IMR-90 (cell line): ENCODE data around the gene RHBDF2. TPM values are rescaled to one million over a fixed set of nuclear protein-coding genes. Genes with fewer than 3 reads are reported as not detected.

ENCODE experiments used
- ATAC-seq: fragments of 200-7000 bp; cut with Tn5 transposase; 2 replicates; pipeline ENCODE4 v1.9.1; 2020; ENCODE audit warnings: low read depth, mild to moderate bottlenecking, moderate library complexity
- BruUV-seq: library from RNA; stranded (reverse); fragments of 400-500 nt; replicated peaks from 2 replicates; lab custom pipeline; 2021; lab: Mats Ljungman, UMichigan
- CTCF ChIA-PET: fragments of 300-600 bp; formaldehyde crosslinking; extraction: SDS; loops from one replicate; lab custom pipeline; 2021; ENCODE audit warnings: antibody characterized with exemption; lab: Yijun Ruan, JAX
- POLR2A ChIA-PET: fragments of 300-600 bp; sonication (Branson Sonifier 250); formaldehyde crosslinking; loops from one replicate; lab custom pipeline; 2022; ENCODE audit warnings: antibody characterized with exemption; ENCODE audit not compliant: unreplicated experiment; lab: Charles Lee
- DNase-seq: peaks from one replicate; pipeline ENCODE4 v3.0.0; 2013
- H2AFZ ChIP-seq: replicated peaks from 2 replicates; pipeline ENCODE3; 2013; ENCODE audit warnings: low read length, mild to moderate bottlenecking; ENCODE audit not compliant: poor library complexity
- H2AK5ac ChIP-seq: 2 replicates; pipeline ENCODE4 v1.6.1; 2013; ENCODE audit warnings: low read depth, low read length, inconsistent platforms
- H2AK9ac ChIP-seq: replicated peaks from 2 replicates; pipeline ENCODE3; 2013; ENCODE audit warnings: mild to moderate bottlenecking, low read depth, low read length, moderate library complexity; ENCODE audit not compliant: poor library complexity
- H2BK120ac ChIP-seq: 2 replicates; pipeline ENCODE4 v1.6.1; 2013; ENCODE audit warnings: low read depth, low read length, inconsistent platforms
- H2BK15ac ChIP-seq: 3 replicates; pipeline ENCODE4 v1.6.1; 2013; ENCODE audit warnings: low read depth, low read length, inconsistent platforms
- H2BK20ac ChIP-seq: 2 replicates; pipeline ENCODE4 v1.6.1; 2013; ENCODE audit warnings: low read depth, mild to moderate bottlenecking, inconsistent platforms, low read length, moderate library complexity
- H2BK5ac ChIP-seq: 2 replicates; pipeline ENCODE4 v1.6.1; 2013; ENCODE audit warnings: mild to moderate bottlenecking, low read depth, low read length, inconsistent platforms; ENCODE audit not compliant: poor library complexity, severe bottlenecking
- H3K14ac ChIP-seq: replicated peaks from 2 replicates; pipeline ENCODE4 v1.6.1; 2013; ENCODE audit warnings: low read depth, low read length, inconsistent platforms
- H3K18ac ChIP-seq: 2 replicates; pipeline ENCODE4 v1.6.1; 2013; ENCODE audit warnings: low read depth, low read length, control low read depth
- H3K23ac ChIP-seq: 2 replicates; pipeline ENCODE4 v1.6.1; 2013; ENCODE audit warnings: low read depth, low read length, inconsistent platforms
- H3K27ac ChIP-seq: 2 replicates; pipeline ENCODE4 v1.5.1; 2013; ENCODE audit warnings: mild to moderate bottlenecking, control low read depth, low read length; ENCODE audit not compliant: insufficient read depth
- H3K27me3 ChIP-seq: 2 replicates; pipeline ENCODE4 v1.6.1; 2013; ENCODE audit warnings: low read length; ENCODE audit not compliant: control insufficient read depth, insufficient read depth
- H3K36me3 ChIP-seq: 2 replicates; pipeline ENCODE4 v1.6.1; 2013; ENCODE audit warnings: low read length, mixed read lengths; ENCODE audit not compliant: control insufficient read depth, insufficient read depth
- H3K4ac ChIP-seq: 2 replicates; pipeline ENCODE4 v1.6.1; 2013; ENCODE audit warnings: low read depth, low read length, inconsistent platforms
- H3K4me1 ChIP-seq: 2 replicates; pipeline ENCODE4 v1.6.1; 2013; ENCODE audit warnings: low read length, mixed read lengths; ENCODE audit not compliant: control insufficient read depth, insufficient read depth
- H3K4me2 ChIP-seq: 2 replicates; pipeline ENCODE4 v1.6.1; 2013; ENCODE audit warnings: low read depth, mild to moderate bottlenecking, control low read depth, low read length, moderate library complexity
- H3K4me3 ChIP-seq: 2 replicates; pipeline ENCODE4 v1.5.1; 2013; ENCODE audit warnings: low read depth, mild to moderate bottlenecking, control low read depth, low read length, moderate library complexity; ENCODE audit not compliant: insufficient read depth
- H3K56ac ChIP-seq: 2 replicates; pipeline ENCODE4 v1.6.1; 2013; ENCODE audit warnings: low read length, inconsistent platforms; ENCODE audit not compliant: insufficient read depth; ENCODE audit errors: extremely low read depth
- H3K79me1 ChIP-seq, 2 experiments: 2 replicates each; pipeline ENCODE4 v1.6.1; 2013; ENCODE audit warnings: low read length in 2 of 2, inconsistent platforms in 1 of 2, low read depth in 1 of 2
- H3K9ac ChIP-seq: 2 replicates; pipeline ENCODE4 v1.6.1; 2013; ENCODE audit warnings: low read depth, low read length, control low read depth
- H3K9me1 ChIP-seq: 2 replicates; pipeline ENCODE4 v1.6.1; 2013; ENCODE audit warnings: low read length, inconsistent platforms; ENCODE audit not compliant: insufficient read depth
- H3K9me3 ChIP-seq: 2 replicates; pipeline ENCODE4 v1.6.1; 2013; ENCODE audit warnings: low read length; ENCODE audit not compliant: control insufficient read depth, insufficient read depth
- H4K20me1 ChIP-seq: 2 replicates; pipeline ENCODE4 v1.6.1; 2013; ENCODE audit warnings: low read length, inconsistent platforms; ENCODE audit not compliant: insufficient read depth
- H4K5ac ChIP-seq: 2 replicates; pipeline ENCODE4 v1.6.1; 2013; ENCODE audit warnings: mild to moderate bottlenecking, low read depth, low read length, control low read depth
- H4K8ac ChIP-seq, 2 experiments: 2 replicates each; pipeline ENCODE4 v1.6.1; 2013; ENCODE audit warnings: low read depth in 2 of 2, low read length in 2 of 2, control low read depth in 1 of 2, inconsistent platforms in 1 of 2
- H4K91ac ChIP-seq: 2 replicates; pipeline ENCODE4 v1.6.1; 2013; ENCODE audit warnings: low read depth, low read length, inconsistent platforms; ENCODE audit not compliant: insufficient read depth
- BHLHE40 ChIP-seq: fragments of 150-350 bp; IDR thresholded peaks from 2 replicates; pipeline ENCODE4 v1.6.1; 2016; ENCODE audit warnings: mild to moderate bottlenecking, low read depth, low read length
- CEBPB ChIP-seq: IDR thresholded peaks from 2 replicates; pipeline ENCODE4 v1.6.1; 2012; ENCODE audit warnings: low read depth, low read length, improper control_type of control experiment
- CHD1 ChIP-seq: IDR thresholded peaks from 2 replicates; pipeline ENCODE4 v1.6.1; 2012; ENCODE audit warnings: low read depth, low read length, improper control_type of control experiment
- FOS ChIP-seq: fragments of 150-350 bp; IDR thresholded peaks from 2 replicates; pipeline ENCODE4 v1.6.1; 2016; ENCODE audit warnings: low read depth, low read length
- MAFK ChIP-seq: IDR thresholded peaks from 2 replicates; pipeline ENCODE4 v1.6.1; 2012; ENCODE audit warnings: low read depth, low read length, improper control_type of control experiment
- MAZ ChIP-seq: IDR thresholded peaks from 2 replicates; pipeline ENCODE4 v1.6.1; 2012; ENCODE audit warnings: low read depth, mild to moderate bottlenecking, low read length, improper control_type of control experiment, moderate library complexity, borderline replicate concordance
- MXI1 ChIP-seq: IDR thresholded peaks from 2 replicates; pipeline ENCODE4 v1.6.1; 2012; ENCODE audit warnings: low read depth, mild to moderate bottlenecking, low read length, moderate library complexity, borderline replicate concordance
- NFE2L2 ChIP-seq: fragments of 150-350 bp; IDR thresholded peaks from 2 replicates; pipeline ENCODE4 v1.6.1; 2016; ENCODE audit warnings: low read depth, mild to moderate bottlenecking, low read length
- POLR2A ChIP-seq: IDR thresholded peaks from 2 replicates; pipeline ENCODE4 v1.6.1; 2012; ENCODE audit warnings: mild to moderate bottlenecking, low read depth, low read length
- RAD21 ChIP-seq: IDR thresholded peaks from 2 replicates; pipeline ENCODE4 v1.6.1; 2012; ENCODE audit warnings: low read length, improper control_type of control experiment
- RCOR1 ChIP-seq: IDR thresholded peaks from 2 replicates; pipeline ENCODE4 v1.6.1; 2012; ENCODE audit warnings: mild to moderate bottlenecking, low read length, improper control_type of control experiment; ENCODE audit not compliant: insufficient replicate concordance
- RFX5 ChIP-seq: IDR thresholded peaks from 2 replicates; pipeline ENCODE4 v1.8.0; 2012; ENCODE audit warnings: low read depth, mild to moderate bottlenecking, low read length, moderate library complexity
- SMC3 ChIP-seq: fragments of 150-350 bp; IDR thresholded peaks from 2 replicates; pipeline ENCODE4 v1.6.1; 2016; ENCODE audit warnings: low read depth, mild to moderate bottlenecking, antibody characterized with exemption, low read length, moderate library complexity
- WGBS, 2 experiments: methylation state at CpG; one replicate each; pipeline versions ENCODE4 v1.1.5 to v1.1.7; 2013; ENCODE audit warnings: missing lambda C conversion rate in 2 of 2; ENCODE audit not compliant: insufficient read length in 1 of 2; ENCODE audit errors: extremely low coverage in 2 of 2; 5-methylcytosine and 5-hydroxymethylcytosine counted together
- dilution Hi-C: fragments of 300-500 bp; cut with HindIII; formaldehyde crosslinking; loops from one replicate; pipeline ENCODE4 v1.14.3; 2018; ENCODE audit warnings: low sequenced_read_pairs; ENCODE audit not compliant: unreplicated experiment
- in situ Hi-C: fragments of 300-500 bp; cut with MboI; formaldehyde crosslinking; loops from 3 replicates; pipeline ENCODE4 v1.14.3; 2019; ENCODE audit warnings: low sequenced_read_pairs, inconsistent platforms, mixed read lengths
- intact Hi-C: fragments of 100-400 bp; cut with micrococcal nuclease; formaldehyde crosslinking; loops from 2 replicates; pipeline ENCODE4 v1.10.0; 2022
- polyA plus RNA-seq, 3 experiments: library from polyadenylated mRNA; depleted of rRNA; stranded (reverse); fragments of >200 nt; gene quantifications; 2 replicates each; pipeline ENCODE4 v1.2.3, GENCODE V29; 2012; ENCODE audit warnings: low replicate concordance in 1 of 3
- total RNA-seq: library from RNA; depleted of rRNA; stranded (reverse); fragments of >200 nt; gene quantifications from 2 replicates; pipeline ENCODE4 v1.2.3, GENCODE V29; 2012
- TF ChIP-seq, protein P1 (sequence below): fragments of 150-350 bp; IDR thresholded peaks from 2 replicates; pipeline ENCODE4 v1.6.1; 2016; ENCODE audit warnings: low read depth, mild to moderate bottlenecking, low read length, moderate library complexity, borderline replicate concordance
- TF ChIP-seq, protein P2 (sequence below): conservative IDR thresholded peaks from 2 replicates; pipeline ENCODE4 v1.5.1; 2012; ENCODE audit warnings: mild to moderate bottlenecking, low read depth, low read length, improper control_type of control experiment
- TF ChIP-seq, protein P3 (sequence below): fragments of 150-350 bp; IDR thresholded peaks from 2 replicates; pipeline ENCODE4 v1.6.1; 2017; ENCODE audit warnings: mild to moderate bottlenecking, antibody characterized with exemption, low read length, low read depth

The RHBDF2 gene
- total and polyA plus RNA-seq, 2 of the 4 experiments (the other 2 are of a cell fraction): 1.3 to 8.3 TPM

DNA sequence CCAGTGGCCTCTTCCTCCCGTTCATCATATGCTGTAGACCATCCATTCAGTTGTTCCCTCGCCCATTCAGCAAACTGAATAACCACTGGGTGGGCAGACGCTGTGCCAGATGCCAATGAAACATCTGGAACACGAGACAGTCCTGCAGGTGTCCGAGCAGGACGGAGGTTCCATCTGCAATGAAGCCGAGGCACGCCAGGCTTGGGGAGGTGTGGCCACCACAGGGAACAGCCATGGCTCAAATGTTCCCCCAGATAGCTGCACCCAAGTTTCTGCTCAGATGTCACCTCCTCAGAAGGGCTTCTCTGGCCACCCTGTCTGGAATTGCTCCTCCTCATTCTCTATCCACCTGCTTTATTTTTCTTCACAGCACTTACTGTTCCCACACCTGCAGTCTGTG lies 78.8 kb downstream of the RHBDF2 start:
- Histone ChIP-seq H2AK9ac (no peak overlapping the region), H2AFZ (no peak overlapping the region), H3K4me1 (peaks cover 8% of the 10 kb centered on the region), H2BK15ac (no peak overlapping the region), H4K91ac (no peak overlapping the region), H3K9me3 (no peaks in the 10 kb centered on the region), H2AK5ac (no peak overlapping the region; the same call in 1 of the 2 replicates), H3K56ac (no peak overlapping the region), H3K14ac (no peak overlapping the region), H3K9me1 (peaks cover 28% of the 10 kb centered on the region), H4K8ac (no peak overlapping the region), H3K18ac (no peak overlapping the region), H3K23ac (no peak overlapping the region; the same call in 1 of the 2 replicates), H3K4me2 (no peak overlapping the region), H2BK120ac (no peak overlapping the region), H2BK5ac (no peak overlapping the region), H3K79me1 (peaks cover 40 to 79% of the 10 kb centered on the region in 2 experiments), H3K27me3 (no peaks in the 10 kb centered on the region), H4K5ac (no peak overlapping the region), H3K36me3 (peaks cover 9% of the 10 kb centered on the region; the same call in 1 of the 2 replicates), H2BK20ac (no peak overlapping the region), H4K20me1 (peaks cover 70% of the 10 kb centered on the region), H3K4me3 (no peak overlapping the region), H3K9ac (no peak overlapping the region), H3K4ac (no peak overlapping the region), H3K27ac (no peak overlapping the region)
- DNase-seq: no peak
- POLR2A ChIA-PET: no interaction called here
- dilution Hi-C loops: no loop called here
- intact Hi-C loops: no loop called here
- no TSS peak for BruUV-seq
- TF ChIP-seq, protein P1, sequence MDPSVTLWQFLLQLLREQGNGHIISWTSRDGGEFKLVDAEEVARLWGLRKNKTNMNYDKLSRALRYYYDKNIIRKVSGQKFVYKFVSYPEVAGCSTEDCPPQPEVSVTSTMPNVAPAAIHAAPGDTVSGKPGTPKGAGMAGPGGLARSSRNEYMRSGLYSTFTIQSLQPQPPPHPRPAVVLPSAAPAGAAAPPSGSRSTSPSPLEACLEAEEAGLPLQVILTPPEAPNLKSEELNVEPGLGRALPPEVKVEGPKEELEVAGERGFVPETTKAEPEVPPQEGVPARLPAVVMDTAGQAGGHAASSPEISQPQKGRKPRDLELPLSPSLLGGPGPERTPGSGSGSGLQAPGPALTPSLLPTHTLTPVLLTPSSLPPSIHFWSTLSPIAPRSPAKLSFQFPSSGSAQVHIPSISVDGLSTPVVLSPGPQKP: no peak
- TF ChIP-seq MAFK (no peak), BHLHE40 (no peak), RFX5 (no peak), POLR2A (no peak), FOS (no peak), MAZ (no peak), RAD21 (no peak), CEBPB (no peak), RCOR1 (no peak), CHD1 (no peak), MXI1 (no peak), NFE2L2 (no peak), SMC3 (no peak)
- TF ChIP-seq, protein P2, sequence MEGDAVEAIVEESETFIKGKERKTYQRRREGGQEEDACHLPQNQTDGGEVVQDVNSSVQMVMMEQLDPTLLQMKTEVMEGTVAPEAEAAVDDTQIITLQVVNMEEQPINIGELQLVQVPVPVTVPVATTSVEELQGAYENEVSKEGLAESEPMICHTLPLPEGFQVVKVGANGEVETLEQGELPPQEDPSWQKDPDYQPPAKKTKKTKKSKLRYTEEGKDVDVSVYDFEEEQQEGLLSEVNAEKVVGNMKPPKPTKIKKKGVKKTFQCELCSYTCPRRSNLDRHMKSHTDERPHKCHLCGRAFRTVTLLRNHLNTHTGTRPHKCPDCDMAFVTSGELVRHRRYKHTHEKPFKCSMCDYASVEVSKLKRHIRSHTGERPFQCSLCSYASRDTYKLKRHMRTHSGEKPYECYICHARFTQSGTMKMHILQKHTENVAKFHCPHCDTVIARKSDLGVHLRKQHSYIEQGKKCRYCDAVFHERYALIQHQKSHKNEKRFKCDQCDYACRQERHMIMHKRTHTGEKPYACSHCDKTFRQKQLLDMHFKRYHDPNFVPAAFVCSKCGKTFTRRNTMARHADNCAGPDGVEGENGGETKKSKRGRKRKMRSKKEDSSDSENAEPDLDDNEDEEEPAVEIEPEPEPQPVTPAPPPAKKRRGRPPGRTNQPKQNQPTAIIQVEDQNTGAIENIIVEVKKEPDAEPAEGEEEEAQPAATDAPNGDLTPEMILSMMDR: no peak
- TF ChIP-seq, protein P3, sequence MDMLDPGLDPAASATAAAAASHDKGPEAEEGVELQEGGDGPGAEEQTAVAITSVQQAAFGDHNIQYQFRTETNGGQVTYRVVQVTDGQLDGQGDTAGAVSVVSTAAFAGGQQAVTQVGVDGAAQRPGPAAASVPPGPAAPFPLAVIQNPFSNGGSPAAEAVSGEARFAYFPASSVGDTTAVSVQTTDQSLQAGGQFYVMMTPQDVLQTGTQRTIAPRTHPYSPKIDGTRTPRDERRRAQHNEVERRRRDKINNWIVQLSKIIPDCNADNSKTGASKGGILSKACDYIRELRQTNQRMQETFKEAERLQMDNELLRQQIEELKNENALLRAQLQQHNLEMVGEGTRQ: no peak
- CTCF ChIA-PET: no interaction called here
- 92% methylated on average over 3 of the region's 8 CpGs; no CpG with 5 or more reads in 1 of the 2 experiments for whole genome bisulfite sequencing, 2 experiments
- in situ Hi-C loops: no loop called here
- no peak for ATAC-seq
